ENCODE results near the gene PLA2G4C.

Gene PLA2G4C

GRCh38 chr19:48111280-48111679 is 663 bp upstream of the PLA2G4C start:
- no peak for TF ChIP-seq CTCF (IDR thresholded peaks at IDR 0.05; ENCODE audit: low read depth, low read length)
- no peak overlapping the region for H3K4me3 ChIP-seq (ENCODE audit: low read depth, low read length)

GRCh38 chr19:48108997-48109782 is 1.4 kb downstream of the PLA2G4C start:
- TF ChIP-seq CTCF (IDR thresholded peaks at IDR 0.05; ENCODE audit: low read depth, low read length): no peak
- no peak overlapping the region for H3K4me3 ChIP-seq (ENCODE audit: low read depth, low read length)

GRCh38 chr19:48103922-48104321 is 6.7 kb downstream of the PLA2G4C start:
- H3K4me3 ChIP-seq (ENCODE audit: low read depth, low read length): no peak overlapping the region
- TF ChIP-seq CTCF (IDR thresholded peaks at IDR 0.05; ENCODE audit: low read depth, low read length): no peak

- peak; percentile 74 for TF ChIP-seq CTCF (IDR thresholded peaks at IDR 0.05; ENCODE audit: low read depth, low read length)
- no peak overlapping the region for H3K4me3 ChIP-seq (ENCODE audit: low read depth, low read length)
These were observed 7.5 kb downstream of the PLA2G4C start for GRCh38 chr19:48102870-48103751.

- TF ChIP-seq CTCF (IDR thresholded peaks at IDR 0.05; ENCODE audit: low read depth, low read length): no peak
- H3K4me3 ChIP-seq (ENCODE audit: low read depth, low read length): no peak overlapping the region
These were observed 14.9 kb downstream of the PLA2G4C start for GRCh38 chr19:48095612-48096175.

- TF ChIP-seq CTCF (IDR thresholded peaks at IDR 0.05; ENCODE audit: low read depth, low read length): no peak
- no peak overlapping the region for H3K4me3 ChIP-seq (ENCODE audit: low read depth, low read length)
These were observed 15.8 kb downstream of the PLA2G4C start for GRCh38 chr19:48094855-48095203.
